ENCODE measurements around the gene AMACR. TPM values are rescaled to one million over a fixed set of nuclear protein-coding genes. Genes with fewer than 3 reads are reported as not detected.

The AMACR gene
- 1 to 10 TPM; 6.5 to 7.7 TPM for total RNA-seq

DNA sequence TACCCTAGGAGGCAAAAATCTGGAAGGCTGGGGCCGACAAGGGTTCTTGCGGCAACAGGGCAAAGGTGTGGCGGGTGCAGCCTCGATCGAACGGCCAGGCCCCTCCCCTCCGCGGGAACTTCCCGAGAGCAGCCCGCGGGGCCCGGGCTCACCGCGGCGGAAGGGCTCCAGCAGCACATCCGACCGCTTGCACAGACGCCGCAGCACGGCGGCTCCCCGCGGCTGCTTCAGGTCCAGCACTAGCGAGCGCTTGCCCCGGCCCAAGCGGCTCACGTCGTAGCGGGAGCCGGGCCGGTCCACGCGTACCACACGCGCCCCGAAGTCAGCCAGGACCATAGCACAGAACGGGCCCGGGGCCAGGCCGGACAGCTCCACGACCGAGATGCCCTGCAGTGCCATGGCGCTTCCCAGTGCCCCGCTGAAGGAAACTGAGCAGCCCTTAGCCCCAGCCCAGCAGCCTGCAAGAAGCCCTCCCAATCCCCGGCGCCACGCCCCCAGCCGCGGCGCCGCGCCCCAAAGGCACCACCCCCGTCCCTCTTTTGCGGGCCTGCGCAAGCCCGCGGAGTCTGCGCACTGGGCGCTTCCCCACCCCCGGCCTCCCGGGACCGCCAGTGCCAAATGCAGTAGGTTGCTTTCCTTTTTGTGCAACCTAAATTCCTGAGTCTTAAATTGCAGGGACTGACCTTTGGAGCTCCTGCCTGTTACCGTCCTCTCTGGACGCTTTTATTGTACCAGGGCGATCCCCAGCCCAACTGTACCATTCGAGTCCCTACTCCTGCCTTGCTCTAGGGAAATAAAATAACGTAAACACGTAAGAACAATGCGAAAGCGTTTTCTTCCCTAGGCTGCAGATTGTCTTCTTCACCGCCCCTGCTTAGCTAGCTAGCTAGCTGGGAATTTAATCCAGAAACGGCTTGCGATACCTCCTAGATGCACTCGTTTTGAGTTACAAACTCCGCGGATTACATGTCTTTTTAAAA is at the start of gene AMACR:
AMACR (minus strand) TSS at position 430 of the 980 bp plus-strand sequence; CDS start at position 399, 31 bp downstream.
- POLR2A ChIA-PET: interaction anchor here (1.3 kb wide), 1 partner anchor 10 kb away, joined by 3 read pairs; no protein-coding TSS in a partner anchor
- no peaks in the 10 kb centered on the region for H3K27me3 Mint-ChIP-seq
- intact Hi-C loops (cut with micrococcal nuclease): no loop called here

DNA sequence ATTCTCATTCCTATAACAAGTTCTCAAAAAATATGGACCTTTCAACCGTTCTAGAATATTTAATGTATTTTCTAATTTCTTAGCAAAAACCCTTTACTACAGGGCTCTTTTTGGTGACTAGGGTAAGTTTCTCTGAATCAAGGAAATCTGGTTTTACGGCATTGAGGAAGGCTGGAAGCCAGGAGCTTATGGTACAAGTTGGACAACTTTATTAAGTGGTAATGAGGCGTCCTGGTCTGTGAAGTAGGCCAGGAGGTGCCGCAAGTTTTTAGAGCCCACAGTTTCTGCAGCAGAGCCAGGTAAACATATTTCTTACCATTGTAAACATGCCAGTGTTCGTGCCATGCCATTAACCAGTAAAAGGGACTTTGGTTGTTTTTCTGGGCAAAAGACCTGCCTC is 49.7 kb upstream of the AMACR start:
- ChIA-PET CTCF (no interaction called here), POLR2A (no interaction called here)
- no peaks in the 10 kb centered on the region for H3K4me1 Mint-ChIP-seq (ENCODE audit: low read depth)
- TF ChIP-seq CTCF (IDR thresholded peaks at IDR 0.05): no peak
- peaks cover 10% of the 10 kb centered on the region for H3K36me3 Mint-ChIP-seq (ENCODE audit: low read depth)
- H3K27me3 Mint-ChIP-seq: no peaks in the 10 kb centered on the region
- no peak overlapping the region for H3K27ac Mint-ChIP-seq
- ATAC-seq (no peak), DNase-seq (no peak)
- no peaks in the 10 kb centered on the region for H3K9me3 Mint-ChIP-seq
- no peak overlapping the region for H3K4me3 Mint-ChIP-seq
- intact Hi-C loops (cut with micrococcal nuclease): no loop called here

More for the DNA sequence above, at the start of gene AMACR:
- TF ChIP-seq CTCF (IDR thresholded peaks at IDR 0.05): no peak
- Mint-ChIP-seq H3K4me1 (ENCODE audit: low read depth) (peaks cover 27% of the 10 kb centered on the region), H3K9me3 (no peaks in the 10 kb centered on the region), H3K27ac (peak within 1 kb of the TSS; percentile 92), H3K36me3 (ENCODE audit: low read depth) (peaks cover 4% of the 10 kb centered on the region), H3K4me3 (peak within 1 kb of the TSS; percentile 86)
- ATAC-seq: peak; percentile 89
- DNase-seq: peak; percentile 88
- CTCF ChIA-PET: interaction anchor here (1.2 to 2.1 kb wide), 3 partner anchors 10 to 15 kb away, joined by 4 to 7 read pairs (median 5); no protein-coding TSS in a partner anchor

DNA sequence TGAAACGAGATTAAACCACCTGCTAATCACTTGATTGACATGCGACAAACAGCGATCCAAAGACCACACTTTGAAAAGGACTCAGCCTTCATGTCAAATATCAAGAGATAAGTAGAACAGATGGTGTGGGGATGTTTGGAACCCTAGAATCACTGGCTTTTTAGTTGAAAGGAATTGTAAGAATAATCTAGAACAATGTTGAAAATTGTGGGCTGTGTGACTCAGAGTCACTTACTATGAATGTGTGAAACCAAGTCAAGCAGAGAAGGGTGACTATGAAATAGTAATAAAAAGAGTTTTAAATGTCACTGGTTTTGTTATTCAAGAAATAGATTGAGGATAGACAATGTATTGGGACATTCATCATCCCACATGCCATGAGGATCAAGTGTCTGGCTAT is 49.3 kb upstream of the AMACR start:
- no peak overlapping the region for H3K4me3 Mint-ChIP-seq
- H3K27ac Mint-ChIP-seq: no peak overlapping the region
- H3K36me3 Mint-ChIP-seq (ENCODE audit: low read depth): peaks cover 5% of the 10 kb centered on the region
- no peaks in the 10 kb centered on the region for H3K27me3 Mint-ChIP-seq
- no peak for TF ChIP-seq CTCF (IDR thresholded peaks at IDR 0.05)
- intact Hi-C loops (cut with micrococcal nuclease): no loop called here
- H3K9me3 Mint-ChIP-seq: no peaks in the 10 kb centered on the region
- POLR2A ChIA-PET: no interaction called here
- CTCF ChIA-PET: no interaction called here
- no peaks in the 10 kb centered on the region for H3K4me1 Mint-ChIP-seq (ENCODE audit: low read depth)
- DNase-seq (no peak), ATAC-seq (peak; percentile 47)

- no peaks in the 10 kb centered on the region for H3K4me1 Mint-ChIP-seq (ENCODE audit: low read depth)
- H3K9me3 Mint-ChIP-seq: no peaks in the 10 kb centered on the region
- DNase-seq: no peak
- POLR2A ChIA-PET: no interaction called here
- no peaks in the 10 kb centered on the region for H3K27me3 Mint-ChIP-seq
- H3K4me3 Mint-ChIP-seq: no peak overlapping the region
- intact Hi-C loops (cut with micrococcal nuclease): no loop called here
- TF ChIP-seq CTCF (IDR thresholded peaks at IDR 0.05): no peak
- ATAC-seq: no peak
- H3K36me3 Mint-ChIP-seq (ENCODE audit: low read depth): peaks cover 9% of the 10 kb centered on the region
- H3K27ac Mint-ChIP-seq: no peak overlapping the region
- CTCF ChIA-PET: no interaction called here
Observed at GRCh38 chr5:34055667-34056066, 47.8 kb upstream of the AMACR start.

DNA sequence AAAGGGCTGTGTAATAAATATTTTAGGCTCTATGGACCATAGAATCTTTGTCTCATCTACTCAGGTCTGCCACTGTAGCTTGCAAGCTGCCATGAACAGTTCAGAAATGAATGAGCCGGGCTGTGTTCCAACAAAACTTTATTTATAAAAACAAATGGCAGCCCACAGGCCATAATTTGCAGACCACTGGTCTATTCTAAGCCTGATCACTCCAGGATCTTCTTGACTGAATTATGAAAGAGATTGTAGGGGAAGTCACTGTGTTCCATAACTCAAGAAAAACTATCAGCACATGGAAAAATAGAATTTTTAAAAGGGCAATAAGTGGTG is 46.5 kb upstream of the AMACR start:
- POLR2A ChIA-PET: no interaction called here
- no peak for DNase-seq
- TF ChIP-seq CTCF (IDR thresholded peaks at IDR 0.05): no peak
- no peak overlapping the region for H3K27ac Mint-ChIP-seq
- CTCF ChIA-PET: no interaction called here
- peaks cover 13% of the 10 kb centered on the region for H3K36me3 Mint-ChIP-seq (ENCODE audit: low read depth)
- no peak for ATAC-seq
- H3K9me3 Mint-ChIP-seq: no peaks in the 10 kb centered on the region
- no peak overlapping the region for H3K4me3 Mint-ChIP-seq
- H3K27me3 Mint-ChIP-seq: no peaks in the 10 kb centered on the region
- intact Hi-C loops (cut with micrococcal nuclease): no loop called here
- no peaks in the 10 kb centered on the region for H3K4me1 Mint-ChIP-seq (ENCODE audit: low read depth)

All from activated CD8-positive, alpha-beta T cell treated with anti-CD3 and anti-CD28 coated beads for 36 hours (primary cell).